ENCODE data around the gene AFTPH.
A peak's percentile ranks its signal among the peaks of the same experiment; 100 is the strongest.

The AFTPH gene

DNA sequence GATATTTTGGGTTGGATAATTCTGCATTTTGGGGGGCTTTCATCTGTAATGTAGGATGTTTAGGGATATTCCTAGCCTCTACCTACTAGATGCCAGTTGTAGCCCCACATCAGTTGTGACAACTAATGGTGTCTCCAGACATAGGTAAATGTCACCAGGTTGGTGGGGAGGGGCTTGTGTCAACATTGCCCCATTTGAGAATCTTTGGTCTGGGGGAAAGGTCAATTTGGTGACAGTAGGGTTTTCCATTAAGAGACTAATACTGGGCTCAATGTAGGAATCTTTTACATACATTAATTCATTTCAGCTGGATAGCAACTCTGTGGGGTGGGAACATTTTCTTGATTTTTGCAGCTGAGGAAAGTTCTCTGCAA is 6.6 kb upstream of the AFTPH start:
- ChIA-PET CTCF (no interaction called here), POLR2A (no interaction called here)
- H3K4me3 ChIP-seq (ENCODE audit: low read depth, low read length), result no peak overlapping the region

DNA sequence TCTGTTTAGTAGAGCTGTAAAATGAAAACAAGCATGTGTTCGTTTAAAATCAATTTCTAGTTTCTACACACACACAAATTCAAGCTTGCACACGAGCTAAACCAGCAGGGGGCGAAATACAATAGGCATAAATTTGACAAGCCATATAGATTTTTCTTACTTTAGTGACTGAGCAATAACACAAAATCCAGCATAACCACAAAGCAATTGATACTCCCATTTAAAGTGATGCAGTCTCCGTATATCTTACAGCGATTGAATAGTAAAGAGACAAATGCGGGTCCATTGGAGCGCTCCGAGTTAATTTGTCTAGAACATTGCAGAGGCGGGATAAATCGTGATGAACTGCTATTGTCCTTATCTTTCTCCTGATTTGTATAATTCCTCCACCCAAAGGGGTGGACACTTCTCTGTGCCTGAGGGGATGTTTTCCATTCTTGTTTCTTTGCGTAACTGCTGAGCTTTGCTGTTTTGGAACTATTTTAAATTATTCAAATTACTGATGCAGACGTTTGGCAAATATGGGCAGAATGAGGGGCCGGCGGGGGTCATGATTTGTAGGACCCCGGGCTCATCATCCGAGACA is 1.2 kb upstream of the AFTPH start:
- Histone ChIP-seq H3K36me3 (ENCODE audit: control insufficient read depth in 2 of 2, insufficient read depth in 1 of 2, low read length in 2 of 2) (no peaks in the 10 kb centered on the region; a peak in 1 of 3 replicates), H3K9me3 (ENCODE audit: control insufficient read depth, insufficient read depth, low read depth, low read length) (no peaks in the 10 kb centered on the region), H3K4me3 (ENCODE audit: low read depth, low read length) (peak overlapping the region; percentile 99), H3K27ac (ENCODE audit: extremely low read depth, low read depth, low read length) (no peak overlapping the region), H3K4me1 (ENCODE audit: control insufficient read depth, insufficient read depth, low read length) (no peaks in the 10 kb centered on the region)
- ChIA-PET CTCF (interaction anchor here (0.6 to 2.0 kb wide), 29 partner anchors 9 to 473 kb away, joined by 3 to 26 read pairs (median 4); no protein-coding TSS in a partner anchor), POLR2A (interaction anchor here (0.6 to 2.3 kb wide), 9 partner anchors 42 to 677 kb away, joined by 3 to 15 read pairs (median 3); partner anchors contain the start of genes CEP68, LGALSL and SERTAD2)
- TF ChIP-seq, protein P1, sequence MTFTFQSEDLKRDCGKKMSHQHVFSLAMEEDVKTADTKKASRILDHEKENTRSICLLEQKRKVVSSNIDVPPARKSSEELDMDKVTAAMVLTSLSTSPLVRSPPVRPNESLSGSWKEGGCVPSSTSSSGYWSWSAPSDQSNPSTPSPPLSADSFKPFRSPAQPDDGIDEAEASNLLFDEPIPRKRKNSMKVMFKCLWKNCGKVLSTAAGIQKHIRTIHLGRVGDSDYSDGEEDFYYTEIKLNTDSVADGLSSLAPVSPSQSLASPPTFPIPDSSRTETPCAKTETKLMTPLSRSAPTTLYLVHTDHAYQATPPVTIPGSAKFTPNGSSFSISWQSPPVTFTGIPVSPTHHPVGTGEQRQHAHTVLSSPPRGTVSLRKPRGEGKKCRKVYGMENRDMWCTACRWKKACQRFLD (tag by site-specific recombination; IDR thresholded peaks at IDR 0.05), result no peak
- TF ChIP-seq ZNF404 (tag by site-specific recombination; IDR thresholded peaks at IDR 0.05) (no peak), PRDM2 (tag by site-specific recombination; IDR thresholded peaks at IDR 0.05; ENCODE audit: borderline replicate concordance) (no peak), KLF7 (tag by site-specific recombination; IDR thresholded peaks at IDR 0.05; ENCODE audit: borderline replicate concordance) (no peak), ZNF266 (tag by site-specific recombination; IDR thresholded peaks at IDR 0.05; ENCODE audit: low read depth) (no peak), ZBTB7A (tag by site-specific recombination; IDR thresholded peaks at IDR 0.05; ENCODE audit: low read depth) (no peak), ZNF561 (tag by site-specific recombination; IDR thresholded peaks at IDR 0.05; ENCODE audit: borderline replicate concordance) (no peak), ZNF626 (tag by site-specific recombination; IDR thresholded peaks at IDR 0.05) (no peak), ZNF362 (tag by site-specific recombination; IDR thresholded peaks at IDR 0.05) (no peak), ZNF529 (tag by site-specific recombination; IDR thresholded peaks at IDR 0.05; ENCODE audit: insufficient replicate concordance) (no peak), ZNF747 (tag by site-specific recombination; IDR thresholded peaks at IDR 0.05) (no peak), ZIC2 (tag by site-specific recombination; IDR thresholded peaks at IDR 0.05) (no peak)

More for the DNA sequence above, 6.6 kb upstream of the AFTPH start:
- Histone ChIP-seq H3K36me3 (ENCODE audit: control insufficient read depth in 2 of 2, insufficient read depth in 1 of 2, low read length in 2 of 2) (no peaks in the 10 kb centered on the region), H3K4me1 (ENCODE audit: control insufficient read depth, insufficient read depth, low read length) (no peaks in the 10 kb centered on the region), H3K27ac (ENCODE audit: extremely low read depth, low read depth, low read length) (no peak overlapping the region), H3K9me3 (ENCODE audit: control insufficient read depth, insufficient read depth, low read depth, low read length) (no peaks in the 10 kb centered on the region)
- TF ChIP-seq ZNF133 (tag by site-specific recombination; IDR thresholded peaks at IDR 0.05) (no peak), REPIN1 (tag by site-specific recombination; IDR thresholded peaks at IDR 0.05; ENCODE audit: low read depth) (no peak), ZNF529 (tag by site-specific recombination; IDR thresholded peaks at IDR 0.05; ENCODE audit: insufficient replicate concordance) (no peak), ZSCAN4 (tag by site-specific recombination; IDR thresholded peaks at IDR 0.05) (no peak), ZNF24 (tag by site-specific recombination; IDR thresholded peaks at IDR 0.05) (no peak), ZNF626 (tag by site-specific recombination; IDR thresholded peaks at IDR 0.05) (no peak), TCF7L2 (IDR thresholded peaks at IDR 0.05; ENCODE audit: borderline replicate concordance, low read depth, low read length) (no peak), ZNF10 (tag by site-specific recombination; IDR thresholded peaks at IDR 0.05) (no peak), ZNF19 (tag by site-specific recombination; IDR thresholded peaks at IDR 0.05; ENCODE audit: low read depth) (no peak), ZNF596 (tag by site-specific recombination; IDR thresholded peaks at IDR 0.05) (no peak), FEZF1 (tag by site-specific recombination; IDR thresholded peaks at IDR 0.05) (no peak), BCL11B (tag by site-specific recombination; IDR thresholded peaks at IDR 0.05; ENCODE audit: low read depth) (no peak), ZBTB17 (tag by site-specific recombination; IDR thresholded peaks at IDR 0.05) (no peak)
- TF ChIP-seq, protein P2, sequence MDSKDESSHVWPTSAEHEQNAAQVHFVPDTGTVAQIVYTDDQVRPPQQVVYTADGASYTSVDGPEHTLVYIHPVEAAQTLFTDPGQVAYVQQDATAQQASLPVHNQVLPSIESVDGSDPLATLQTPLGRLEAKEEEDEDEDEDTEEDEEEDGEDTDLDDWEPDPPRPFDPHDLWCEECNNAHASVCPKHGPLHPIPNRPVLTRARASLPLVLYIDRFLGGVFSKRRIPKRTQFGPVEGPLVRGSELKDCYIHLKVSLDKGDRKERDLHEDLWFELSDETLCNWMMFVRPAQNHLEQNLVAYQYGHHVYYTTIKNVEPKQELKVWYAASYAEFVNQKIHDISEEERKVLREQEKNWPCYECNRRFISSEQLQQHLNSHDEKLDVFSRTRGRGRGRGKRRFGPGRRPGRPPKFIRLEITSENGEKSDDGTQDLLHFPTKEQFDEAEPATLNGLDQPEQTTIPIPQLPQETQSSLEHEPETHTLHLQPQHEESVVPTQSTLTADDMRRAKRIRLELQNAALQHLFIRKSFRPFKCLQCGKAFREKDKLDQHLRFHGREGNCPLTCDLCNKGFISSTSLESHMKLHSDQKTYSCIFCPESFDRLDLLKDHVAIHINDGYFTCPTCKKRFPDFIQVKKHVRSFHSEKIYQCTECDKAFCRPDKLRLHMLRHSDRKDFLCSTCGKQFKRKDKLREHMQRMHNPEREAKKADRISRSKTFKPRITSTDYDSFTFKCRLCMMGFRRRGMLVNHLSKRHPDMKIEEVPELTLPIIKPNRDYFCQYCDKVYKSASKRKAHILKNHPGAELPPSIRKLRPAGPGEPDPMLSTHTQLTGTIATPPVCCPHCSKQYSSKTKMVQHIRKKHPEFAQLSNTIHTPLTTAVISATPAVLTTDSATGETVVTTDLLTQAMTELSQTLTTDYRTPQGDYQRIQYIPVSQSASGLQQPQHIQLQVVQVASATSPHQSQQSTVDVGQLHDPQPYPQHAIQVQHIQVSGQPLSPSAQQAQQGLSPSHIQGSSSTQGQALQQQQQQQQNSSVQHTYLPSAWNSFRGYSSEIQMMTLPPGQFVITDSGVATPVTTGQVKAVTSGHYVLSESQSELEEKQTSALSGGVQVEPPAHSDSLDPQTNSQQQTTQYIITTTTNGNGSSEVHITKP (tag by site-specific recombination; IDR thresholded peaks at IDR 0.05), result no peak
